Right lobe of liver (tissue), 6 donors: Measurements from ENCODE around the gene MINK1. TPM values are rescaled to one million over a fixed set of nuclear protein-coding genes. Genes with fewer than 3 reads are reported as not detected.

Experiments used
- ATAC-seq, 4 donors: fragments of 200-7000 bp; cut with Tn5 transposase; one replicate each; pipeline ENCODE4 v1.9.1; 2020; ENCODE audit warnings: mild to moderate bottlenecking in 4 of 4, moderate library complexity in 4 of 4
- DNase-seq, 3 donors: peaks; one replicate each; pipeline ENCODE4 v3.0.0-alpha.2; 2020
- H3K27ac ChIP-seq, 3 donors: fragments of 200-600 bp; one replicate each; pipeline ENCODE4 v1.8.0; 2022
- H3K27me3 ChIP-seq, 2 donors: fragments of 200-600 bp; one replicate each; pipeline ENCODE4 v1.8.0; 2022
- H3K36me3 ChIP-seq, 4 donors: fragments of 200-600 bp; sonication (generic) in 1 of 4; one replicate each; pipeline versions ENCODE4 v1.5.1 to v1.8.0; 2017 to 2022; ENCODE audit warnings: control low read depth in 1 of 4
- H3K4me1 ChIP-seq, 4 donors: fragments of 200-600 bp; sonication (generic) in 1 of 4; one replicate each; pipeline versions ENCODE4 v1.5.1 to v1.8.0; 2017 to 2022; ENCODE audit warnings: control low read depth in 1 of 4
- H3K4me3 ChIP-seq, 3 donors: fragments of 200-600 bp; one replicate each; pipeline ENCODE4 v1.8.0; 2022
- H3K9me3 ChIP-seq, 4 donors: fragments of 200-600 bp; sonication (generic) in 1 of 4; one replicate each; pipeline versions ENCODE4 v1.5.1 to v1.8.0; 2017 to 2022; ENCODE audit warnings: control low read depth in 1 of 4
- CTCF ChIP-seq, 4 donors: fragments of 200-600 bp in 3 of 4; fragments of 450-650 bp in 1 of 4; IDR thresholded peaks; one replicate each; pipeline versions ENCODE4 v1.5.1 to v1.8.0; 2016 to 2022; ENCODE audit warnings: antibody characterized with exemption in 4 of 4, mild to moderate bottlenecking in 2 of 4
- POLR2A ChIP-seq: fragments of 450-650 bp; IDR thresholded peaks from one replicate; pipeline ENCODE4 v1.6.1; 2017; ENCODE audit warnings: antibody characterized with exemption, mild to moderate bottlenecking
- WGBS: methylation state at CpG from one replicate; pipeline ENCODE4 v1.1.6; 2018; ENCODE audit warnings: low coverage, low lambda C conversion rate; ENCODE audit not compliant: insufficient coverage; ENCODE audit errors: missing lambda C conversion rate; 5-methylcytosine and 5-hydroxymethylcytosine counted together
- intact Hi-C, 2 donors: fragments of 100-400 bp; cut with DNase I; formaldehyde crosslinking; loops; one replicate each; pipeline versions ENCODE4 v1.11.2 to v1.14.1; 2022
- total RNA-seq, 6 experiments: library from RNA; depleted of rRNA in 2 of 6; stranded (reverse); fragments of >200 nt in 2 of 6; fragmentation: NEBNext Ultra II Directional in 3 of 6; extraction: Animal tissue kit (Norgen Biotek cat#: 25700) in 3 of 6; gene quantifications; one replicate each; pipeline versions ENCODE4 v1.1.0 to v1.2.4, GENCODE V29; 2016 to 2023
- donor health status: DM: no; HTN: yes; CAD: no.
- donor health status: DM: no; HTN: no; CAD: no.
- donor health status: DM: no; HTN: no; CAD: no.
- donor health status: DM: no; HTN: yes; CAD: no.
- donor health status: DM: no; HTN: yes; CAD: no.

MINK1 gene
- total RNA-seq, 6 experiments from 2014 or later, result 20.3 to 42.5 (median 28.0) TPM

- H3K4me1 ChIP-seq, result no peaks in the 10 kb centered on the region
- DNase-seq (no peak), ATAC-seq (no peak)
Observed at GRCh38 chr17:4852567-4853207, 19.5 kb downstream of the MINK1 start.

GRCh38 chr17:4853208-4853671 lies 20.1 kb downstream of the MINK1 start:
- Histone ChIP-seq H3K9me3 (no peaks in the 10 kb centered on the region), H3K36me3 (no peaks in the 10 kb centered on the region), H3K27ac (no peak overlapping the region), H3K27me3 (no peaks in the 10 kb centered on the region), H3K4me3 (no peak overlapping the region), H3K4me1 (no peaks in the 10 kb centered on the region)
- TF ChIP-seq CTCF (IDR thresholded peaks at IDR 0.05), result no peak
- TF ChIP-seq POLR2A, result no peak
- 70% methylated on average over 2 of the region's 2 CpGs for WGBS
- DNase-seq (no peak), ATAC-seq (no peak)
- intact Hi-C loops, result no loop called here

More at GRCh38 chr17:4852567-4853207, 19.5 kb downstream of the MINK1 start:
- Histone ChIP-seq H3K27ac (no peak overlapping the region), H3K27me3 (no peaks in the 10 kb centered on the region), H3K36me3 (no peaks in the 10 kb centered on the region), H3K9me3 (no peaks in the 10 kb centered on the region), H3K4me3 (no peak overlapping the region)
- intact Hi-C loops, result no loop called here
- TF ChIP-seq POLR2A, result no peak
- TF ChIP-seq CTCF (IDR thresholded peaks at IDR 0.05), result no peak

- H3K27ac ChIP-seq, result no peak overlapping the region
- no peaks in the 10 kb centered on the region for H3K9me3 ChIP-seq
- no peaks in the 10 kb centered on the region for H3K27me3 ChIP-seq
- no peaks in the 10 kb centered on the region for H3K4me1 ChIP-seq
- no peak overlapping the region for H3K4me3 ChIP-seq
- no peak for TF ChIP-seq POLR2A
- no peak for TF ChIP-seq CTCF (IDR thresholded peaks at IDR 0.05)
- ATAC-seq (no peak), DNase-seq (no peak)
- no peaks in the 10 kb centered on the region for H3K36me3 ChIP-seq
- intact Hi-C loops, result no loop called here
- 93% methylated on average over 5 of the region's 5 CpGs for WGBS
Observed at GRCh38 chr17:4854111-4854681, 21.1 kb downstream of the MINK1 start.

- 63% methylated on average over 13 of the region's 17 CpGs for WGBS
- Histone ChIP-seq H3K36me3 (no peaks in the 10 kb centered on the region), H3K27me3 (no peaks in the 10 kb centered on the region), H3K27ac (no peak overlapping the region), H3K4me3 (no peak overlapping the region), H3K9me3 (no peaks in the 10 kb centered on the region), H3K4me1 (no peaks in the 10 kb centered on the region)
- intact Hi-C loops, result no loop called here
- DNase-seq (no peak), ATAC-seq (no peak)
- TF ChIP-seq POLR2A (no peak), CTCF (IDR thresholded peaks at IDR 0.05) (no peak)
Observed at GRCh38 chr17:4856271-4856936, 23.3 kb downstream of the MINK1 start.
